Stimulated activated CD8-positive, alpha-beta memory T cell treated with anti-CD3 and anti-CD28 coated beads, Interleukin-4, amount 100 ng/mL, for 4 hours (primary cell): ENCODE results near the gene CCDC148.

Source experiments
- DNase-seq, 2 donors: peaks; one replicate each; pipeline ENCODE4 v3.0.0-alpha.2; 2020; ENCODE audit warnings: low read depth in 2 of 2, low spot score in 1 of 2

The CCDC148 gene

GRCh38 chr2:158456309-158457066, at the start of gene CCDC148, which contains the start of gene PKP4:
Gene CCDC148 (minus strand): TSS chr2:158456753. CDS start chr2:158456439, 314 bp downstream.
Gene PKP4 (plus strand): TSS chr2:158456952. CDS start chr2:158533185, 76,233 bp downstream.
- DNase-seq = peak; percentile 75 to 84

- no peak for DNase-seq
Measured at GRCh38 chr2:158505448-158505934, 48.9 kb upstream of the CCDC148 start.

- no peak for DNase-seq
Measured at GRCh38 chr2:158504088-158504487, 47.5 kb upstream of the CCDC148 start.

- no peak for DNase-seq
Measured at GRCh38 chr2:158502974-158503373, 46.4 kb upstream of the CCDC148 start.

- no peak for DNase-seq
Measured at GRCh38 chr2:158501301-158501700, 44.7 kb upstream of the CCDC148 start.

- no peak for DNase-seq
Measured at GRCh38 chr2:158500333-158500732, 43.8 kb upstream of the CCDC148 start.

- DNase-seq = no peak
Measured at GRCh38 chr2:158499383-158499782, 42.8 kb upstream of the CCDC148 start.

GRCh38 chr2:158498749-158499136, 42.2 kb upstream of the CCDC148 start:
- DNase-seq = no peak

- DNase-seq = no peak
Measured at GRCh38 chr2:158498043-158498748, 41.6 kb upstream of the CCDC148 start.

- DNase-seq = no peak
Measured at GRCh38 chr2:158497486-158497885, 40.9 kb upstream of the CCDC148 start.

GRCh38 chr2:158496986-158497385, 40.4 kb upstream of the CCDC148 start:
- DNase-seq = no peak

GRCh38 chr2:158495175-158495574, 38.6 kb upstream of the CCDC148 start:
- DNase-seq = no peak

- DNase-seq = no peak
Measured at GRCh38 chr2:158493458-158493857, 36.9 kb upstream of the CCDC148 start.

- DNase-seq = no peak
Measured at GRCh38 chr2:158491072-158491471, 34.5 kb upstream of the CCDC148 start.

GRCh38 chr2:158489366-158490112, 33.0 kb upstream of the CCDC148 start:
- DNase-seq = no peak

GRCh38 chr2:158488442-158489216, 32.1 kb upstream of the CCDC148 start:
- DNase-seq = no peak

- no peak for DNase-seq
Measured at GRCh38 chr2:158487419-158487818, 30.9 kb upstream of the CCDC148 start.

GRCh38 chr2:158486970-158487325, 30.4 kb upstream of the CCDC148 start:
- DNase-seq = no peak

GRCh38 chr2:158486150-158486969, 29.8 kb upstream of the CCDC148 start:
- DNase-seq = no peak
